H9 (cell line): ENCODE results near the gene IGF2BP3. TPM values are rescaled to one million over a fixed set of nuclear protein-coding genes. Genes with fewer than 3 reads are reported as not detected.
A peak's percentile ranks its signal among the peaks of the same experiment; 100 is the strongest.

Source experiments
- DNase-seq: peaks from one replicate; pipeline ENCODE4 v3.0.0-alpha.2; 2017
- H2AFZ ChIP-seq: one replicate; pipeline ENCODE4 v1.6.1; 2013; ENCODE audit warnings: mild to moderate bottlenecking, low read length, control low read depth, moderate library complexity
- H2AK5ac ChIP-seq: 2 replicates; pipeline ENCODE4 v1.6.1; 2013; ENCODE audit warnings: low read length, control low read depth, mixed read lengths; ENCODE audit not compliant: insufficient read length
- H2BK120ac ChIP-seq: one replicate; pipeline ENCODE4 v1.6.1; 2013; ENCODE audit warnings: low read depth, mild to moderate bottlenecking, low read length, control low read depth, inconsistent platforms; ENCODE audit not compliant: poor library complexity, severe bottlenecking
- H2BK12ac ChIP-seq: 2 replicates; pipeline ENCODE4 v1.6.1; 2013; ENCODE audit warnings: low read length, control low read depth, mixed read lengths, low read depth; ENCODE audit not compliant: insufficient read length
- H2BK15ac ChIP-seq: 2 replicates; pipeline ENCODE4 v1.6.1; 2013; ENCODE audit warnings: low read depth, low read length, control low read depth
- H2BK20ac ChIP-seq: one replicate; pipeline ENCODE4 v1.6.1; 2013; ENCODE audit warnings: low read depth, mild to moderate bottlenecking, low read length, control low read depth, inconsistent platforms; ENCODE audit not compliant: poor library complexity, severe bottlenecking
- H2BK5ac ChIP-seq: 2 replicates; pipeline ENCODE4 v1.6.1; 2013; ENCODE audit warnings: low read length, control low read depth, mixed read lengths; ENCODE audit not compliant: insufficient read length
- H3K14ac ChIP-seq: 2 replicates; pipeline ENCODE4 v1.6.1; 2013; ENCODE audit warnings: low read length, control low read depth; ENCODE audit not compliant: insufficient read depth
- H3K18ac ChIP-seq: 2 replicates; pipeline ENCODE4 v1.6.1; 2013; ENCODE audit warnings: low read depth, mild to moderate bottlenecking, mixed read lengths, low read length, control low read depth; ENCODE audit not compliant: insufficient read length
- H3K23ac ChIP-seq: 2 replicates; pipeline ENCODE4 v1.6.1; 2013; ENCODE audit warnings: low read length, control low read depth, mixed read lengths, low read depth; ENCODE audit not compliant: insufficient read length
- H3K23me2 ChIP-seq: 2 replicates; pipeline ENCODE4 v1.6.1; 2013; ENCODE audit warnings: low read depth, mild to moderate bottlenecking, mixed read lengths, low read length, control low read depth; ENCODE audit not compliant: insufficient read length, poor library complexity, severe bottlenecking
- H3K27ac ChIP-seq: 2 replicates; pipeline ENCODE4 v1.5.1; 2013; ENCODE audit warnings: low read length, control low read depth, mixed read lengths, low read depth; ENCODE audit not compliant: insufficient read length
- H3K27me3 ChIP-seq: 2 replicates; pipeline ENCODE4 v1.6.1; 2013; ENCODE audit warnings: low read length, control low read depth, inconsistent platforms; ENCODE audit not compliant: insufficient read depth
- H3K4ac ChIP-seq: 2 replicates; pipeline ENCODE4 v1.6.1; 2013; ENCODE audit warnings: low read depth, mild to moderate bottlenecking, control low read depth, inconsistent platforms, low read length, moderate library complexity
- H3K4me1 ChIP-seq: 2 replicates; pipeline ENCODE4 v1.6.1; 2013; ENCODE audit warnings: low read length, control low read depth, inconsistent platforms; ENCODE audit not compliant: insufficient read depth
- H3K4me2 ChIP-seq: 2 replicates; pipeline ENCODE4 v1.6.1; 2013; ENCODE audit warnings: low read length, control low read depth, mixed read lengths; ENCODE audit not compliant: insufficient read length, insufficient read depth
- H3K56ac ChIP-seq: 2 replicates; pipeline ENCODE4 v1.6.1; 2013; ENCODE audit warnings: low read depth, mild to moderate bottlenecking, mixed read lengths, low read length, control low read depth; ENCODE audit not compliant: insufficient read length
- H3K79me1 ChIP-seq: 2 replicates; pipeline ENCODE4 v1.6.1; 2013; ENCODE audit warnings: low read depth, mild to moderate bottlenecking, moderate library complexity, low read length, control low read depth, inconsistent platforms; ENCODE audit not compliant: insufficient read depth, poor library complexity, severe bottlenecking
- H3K79me2 ChIP-seq: 2 replicates; pipeline ENCODE4 v1.6.1; 2013; ENCODE audit warnings: low read length, control low read depth, inconsistent platforms; ENCODE audit not compliant: insufficient read depth
- H3K9ac ChIP-seq: 2 replicates; pipeline ENCODE4 v1.6.1; 2013; ENCODE audit warnings: low read length, control low read depth, mixed read lengths; ENCODE audit not compliant: insufficient read length; ENCODE audit errors: extremely low read depth
- H3K9me3 ChIP-seq: one replicate; pipeline ENCODE4 v1.6.1; 2013; ENCODE audit warnings: low read depth, low read length, inconsistent platforms; ENCODE audit not compliant: control insufficient read depth
- H3T11ph ChIP-seq: one replicate; pipeline ENCODE4 v1.6.1; 2013; ENCODE audit warnings: mild to moderate bottlenecking, low read length, control low read depth, inconsistent platforms
- H4K20me1 ChIP-seq: one replicate; pipeline ENCODE4 v1.6.1; 2013; ENCODE audit not compliant: control insufficient read depth, insufficient read length, insufficient read depth
- H4K5ac ChIP-seq: 2 replicates; pipeline ENCODE4 v1.6.1; 2013; ENCODE audit warnings: low read depth, mild to moderate bottlenecking, mixed read lengths, low read length, control low read depth; ENCODE audit not compliant: insufficient read length
- H4K8ac ChIP-seq: replicated peaks from 2 replicates; pipeline ENCODE4 v1.6.1; 2013; ENCODE audit warnings: low read length, control low read depth, mixed read lengths, low read depth; ENCODE audit not compliant: insufficient read length
- H4K91ac ChIP-seq: 2 replicates; pipeline ENCODE4 v1.6.1; 2013; ENCODE audit warnings: low read depth, mild to moderate bottlenecking, moderate library complexity, mixed read lengths, low read length, control low read depth; ENCODE audit not compliant: insufficient read length
- H3K27ac Mint-ChIP-seq, 3 experiments: 2 replicates in 2 of 3; 3 replicates in 1 of 3; pipeline ENCODE4 v1.8.0; 2020 to 2021; ENCODE audit warnings: mixed read lengths in 3 of 3, mild to moderate bottlenecking in 1 of 3, moderate library complexity in 1 of 3
- H3K27me3 Mint-ChIP-seq: 2 replicates; pipeline ENCODE4 v1.8.0; 2021; ENCODE audit warnings: low read depth, mild to moderate bottlenecking, moderate library complexity, mixed read lengths
- H3K36me3 Mint-ChIP-seq, 3 experiments: 2 replicates in 2 of 3; 3 replicates in 1 of 3; pipeline ENCODE4 v1.8.0; 2020 to 2021; ENCODE audit warnings: low read depth in 3 of 3, mixed read lengths in 3 of 3; ENCODE audit not compliant: insufficient read depth in 1 of 3
- H3K4me1 Mint-ChIP-seq, 2 experiments: 2 replicates each; pipeline ENCODE4 v1.8.0; 2020; ENCODE audit warnings: mixed read lengths in 2 of 2
- H3K4me3 Mint-ChIP-seq, 2 experiments: 2 replicates in 1 of 2; 3 replicates in 1 of 2; pipeline ENCODE4 v1.8.0; 2020 to 2021; ENCODE audit warnings: mild to moderate bottlenecking in 2 of 2, mixed read lengths in 2 of 2, moderate library complexity in 1 of 2
- H3K9me3 Mint-ChIP-seq, 2 experiments: 2 replicates in 1 of 2; 3 replicates in 1 of 2; pipeline ENCODE4 v1.8.0; 2020; ENCODE audit warnings: mild to moderate bottlenecking in 2 of 2, mixed read lengths in 2 of 2, moderate library complexity in 1 of 2
- CTCF ChIP-seq: fragments of 200-600 bp; sonication (generic); conservative IDR thresholded peaks from 3 replicates; pipeline ENCODE4 v1.8.0; 2021; ENCODE audit warnings: antibody characterized with exemption, mild to moderate bottlenecking
- WGBS: extraction: QIAGEN DNeasy Blood & Tissue Kit; methylation state at CpG from one replicate; pipeline ENCODE4 v1.1.7; 2013; ENCODE audit warnings: missing lambda C conversion rate, low lambda C conversion rate, mixed read lengths; ENCODE audit not compliant: insufficient read length; ENCODE audit errors: extremely low coverage; 5-methylcytosine and 5-hydroxymethylcytosine counted together
- total RNA-seq: library from RNA; stranded (reverse); gene quantifications from 2 replicates; pipeline ENCODE4 v1.2.1, GENCODE V29; 2021

IGF2BP3 gene
- total RNA-seq, 1 experiment from 2014 or later, result 197 TPM

- TF ChIP-seq CTCF, result no peak
- Histone ChIP-seq H2BK15ac (no peak within 1 kb of the TSS), H3K4ac (no peak within 1 kb of the TSS), H3K9me3 (no peaks in the 10 kb centered on the region), H3K79me2 (peaks cover 10% of the 10 kb centered on the region; the same call in 1 of the 2 replicates), H3K4me2 (peak within 1 kb of the TSS; percentile 99), H3K9ac (peak within 1 kb of the TSS; percentile 90), H3K23me2 (peaks cover 8% of the 10 kb centered on the region), H3K27ac (no peak within 1 kb of the TSS), H3K18ac (peak within 1 kb of the TSS; percentile 56), H4K5ac (no peak within 1 kb of the TSS), H2AFZ (no peak within 1 kb of the TSS), H4K91ac (no peak within 1 kb of the TSS), H3K23ac (no peak within 1 kb of the TSS), H4K8ac (no peak within 1 kb of the TSS), H2BK5ac (no peak within 1 kb of the TSS), H2BK12ac (no peak within 1 kb of the TSS), H3K79me1 (no peaks in the 10 kb centered on the region), H2BK120ac (no peak within 1 kb of the TSS), H3K4me1 (peaks cover 2% of the 10 kb centered on the region; the same call in 1 of the 2 replicates), H3K56ac (no peak within 1 kb of the TSS), H3K14ac (peak within 1 kb of the TSS; percentile 75), H4K20me1 (no peaks in the 10 kb centered on the region), H2AK5ac (no peak within 1 kb of the TSS), H2BK20ac (no peak within 1 kb of the TSS), H3T11ph (no peak within 1 kb of the TSS), H3K27me3 (no peaks in the 10 kb centered on the region)
- peak; percentile 94 for DNase-seq
- H3K4me1 Mint-ChIP-seq, result peaks cover 16 to 18% of the 10 kb centered on the region in 2 experiments
- H3K9me3 Mint-ChIP-seq, result no peaks in the 10 kb centered on the region
- no CpG with 5 or more reads among the region's 59 CpGs for whole genome bisulfite sequencing
- peaks cover 22% of the 10 kb centered on the region for H3K27me3 Mint-ChIP-seq
- peaks cover 10 to 26% (median 22%) of the 10 kb centered on the region in 3 experiments; a peak in 6 of 7 replicates for H3K36me3 Mint-ChIP-seq
- H3K27ac Mint-ChIP-seq, result peak within 1 kb of the TSS; percentile 82 to 98 (median 93); a peak in 5 of 7 replicates
- H3K4me3 Mint-ChIP-seq, result peak within 1 kb of the TSS; percentile 93 to 94
Observed at GRCh38 chr7:23298885-23299769, 171.2 kb downstream of the IGF2BP3 start, which contains the start of gene MALSU1. MALSU1 (plus strand) TSS chr7:23299339; CDS start chr7:23299353, 14 bp downstream.
